Measurements from ENCODE around the gene CNTFR.

Gene CNTFR

DNA sequence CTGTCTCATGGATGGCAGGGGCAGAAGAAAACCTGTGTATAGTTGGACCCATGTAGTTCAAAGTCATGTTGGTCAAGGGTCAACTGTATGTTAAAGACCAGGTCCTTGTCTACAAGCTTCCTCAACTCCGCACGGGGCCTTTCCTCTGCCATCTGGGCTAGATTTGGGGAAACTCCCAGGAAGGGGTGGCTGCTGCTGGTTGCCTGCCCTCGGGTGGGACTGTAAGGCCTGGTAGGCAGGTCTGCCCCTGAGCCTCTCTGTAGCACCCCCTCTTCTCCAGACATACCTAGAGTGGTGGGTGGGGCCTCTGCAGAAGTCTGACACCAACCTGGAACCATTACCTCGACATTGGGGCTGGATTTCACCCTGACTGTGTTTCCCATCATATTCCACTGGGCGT lies 82.0 kb downstream of the CNTFR start:
- DNase-seq (ENCODE audit: low spot score), result no peak

DNA sequence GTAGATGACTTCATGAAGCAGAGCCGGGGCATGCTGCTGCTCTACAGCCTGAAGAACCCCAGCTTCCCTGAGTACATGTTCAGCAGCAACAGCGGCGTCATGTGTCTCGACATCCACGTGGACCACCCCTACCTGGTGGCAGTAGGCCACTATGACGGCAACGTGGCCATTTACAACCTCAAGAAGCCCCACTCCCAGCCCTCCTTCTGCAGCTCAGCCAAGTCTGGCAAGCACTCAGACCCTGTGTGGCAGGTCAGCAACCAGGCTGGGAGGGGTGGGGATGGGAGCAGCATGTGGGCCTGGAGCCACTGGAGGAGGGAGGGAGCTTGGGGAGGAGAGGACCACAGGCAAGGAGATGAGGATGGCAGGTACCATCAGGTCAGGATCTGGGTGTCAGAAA lies 82.9 kb downstream of the CNTFR start:
- DNase-seq (ENCODE audit: low spot score), result no peak

DNA sequence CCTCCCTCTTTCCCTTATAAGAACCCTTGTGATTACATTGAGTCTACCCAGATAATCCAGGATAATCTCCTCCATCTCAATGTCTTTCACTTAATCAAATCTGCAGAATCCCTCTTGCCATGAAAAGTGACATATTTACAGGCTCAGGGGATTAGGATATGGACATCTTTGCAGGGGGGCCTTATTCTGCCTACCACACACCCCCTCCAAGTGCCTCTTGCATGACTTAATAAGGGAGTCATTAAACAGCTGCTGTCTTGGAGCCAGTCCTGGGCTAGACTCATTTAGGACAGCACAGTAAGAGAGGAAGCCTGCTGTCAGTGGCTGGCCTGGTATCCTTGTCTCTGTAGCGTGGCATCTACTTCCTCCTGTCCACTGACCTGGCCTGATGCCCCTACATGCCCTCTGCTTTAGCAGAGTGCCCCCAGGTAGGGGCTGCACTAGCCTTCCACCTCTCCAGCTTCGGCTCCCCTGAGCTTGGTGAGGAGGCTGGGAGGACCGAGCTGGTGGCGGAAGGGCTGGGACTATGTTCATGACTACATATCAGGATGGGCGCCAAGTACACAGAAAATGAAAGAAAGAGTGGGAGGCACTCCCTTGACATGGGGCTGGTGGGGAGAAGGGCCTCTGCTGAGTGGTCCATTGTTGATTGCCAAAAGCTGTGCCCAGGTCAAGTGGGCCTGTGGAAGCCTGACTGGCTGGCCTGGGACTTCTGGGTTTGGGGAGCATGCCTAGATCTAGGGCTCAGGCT lies 84.0 kb downstream of the CNTFR start:
- no peak for DNase-seq (ENCODE audit: low spot score)

DNA sequence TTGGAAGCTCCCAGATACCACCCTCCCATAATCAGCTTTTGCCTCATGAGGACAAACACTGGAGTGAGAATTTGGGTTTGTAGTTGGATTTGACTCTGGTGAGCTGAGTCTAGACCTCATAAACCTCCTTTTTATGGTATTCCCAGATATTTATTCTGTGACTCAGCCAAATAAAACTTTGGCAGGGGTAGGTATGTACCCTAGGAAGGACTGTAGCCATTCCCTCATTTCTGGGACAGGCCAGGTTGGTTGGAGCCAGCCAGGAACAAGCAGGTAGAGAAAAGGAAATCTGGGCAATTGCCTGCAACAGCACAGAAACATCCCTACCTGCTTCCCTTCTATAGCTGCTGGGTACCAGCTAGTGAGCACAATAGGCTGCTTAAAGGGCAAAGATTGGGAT lies 86.1 kb downstream of the CNTFR start:
- no peak for DNase-seq (ENCODE audit: low spot score)

DNA sequence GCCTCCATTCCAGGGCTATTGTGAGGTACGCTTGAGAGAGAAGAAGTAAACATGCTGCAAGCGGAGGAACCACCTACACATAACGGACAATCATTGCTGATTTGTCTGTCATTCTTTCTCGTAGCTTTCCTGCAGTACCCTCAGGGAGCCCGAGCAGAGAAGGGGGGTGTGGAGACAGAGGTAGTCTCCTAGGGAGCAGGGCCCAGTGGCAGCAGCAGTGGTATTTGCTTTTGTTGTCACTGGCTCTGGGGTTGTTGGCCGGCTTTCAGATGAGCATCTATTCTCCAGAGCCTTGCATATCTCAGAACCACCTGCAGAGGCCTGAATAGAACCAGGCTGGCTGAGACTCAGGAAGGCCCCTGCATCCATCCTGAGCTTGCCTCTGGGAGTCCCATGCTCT lies 86.6 kb downstream of the CNTFR start:
- no peak for DNase-seq (ENCODE audit: low spot score)

DNA sequence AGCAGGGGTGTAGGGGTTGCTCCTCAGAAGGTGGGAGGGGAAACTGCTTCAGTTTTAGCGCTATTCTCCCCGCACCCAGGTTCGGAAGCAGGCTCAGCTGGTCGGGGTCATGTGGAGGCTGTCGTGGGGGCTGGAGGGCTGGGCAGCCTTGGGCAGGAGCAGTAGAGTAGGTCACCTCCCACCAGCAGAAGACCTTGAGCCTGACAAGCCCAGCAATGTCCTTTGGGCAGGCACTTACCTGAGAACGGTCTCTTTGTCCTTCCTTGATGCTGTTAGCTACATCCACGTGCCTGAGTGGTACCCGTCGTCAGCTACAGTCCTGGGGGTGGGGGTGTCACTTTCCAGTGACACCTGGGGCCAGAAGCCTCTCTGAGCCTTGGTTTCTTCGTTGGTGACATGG lies 87.1 kb downstream of the CNTFR start:
- DNase-seq (ENCODE audit: low spot score), result no peak

DNA sequence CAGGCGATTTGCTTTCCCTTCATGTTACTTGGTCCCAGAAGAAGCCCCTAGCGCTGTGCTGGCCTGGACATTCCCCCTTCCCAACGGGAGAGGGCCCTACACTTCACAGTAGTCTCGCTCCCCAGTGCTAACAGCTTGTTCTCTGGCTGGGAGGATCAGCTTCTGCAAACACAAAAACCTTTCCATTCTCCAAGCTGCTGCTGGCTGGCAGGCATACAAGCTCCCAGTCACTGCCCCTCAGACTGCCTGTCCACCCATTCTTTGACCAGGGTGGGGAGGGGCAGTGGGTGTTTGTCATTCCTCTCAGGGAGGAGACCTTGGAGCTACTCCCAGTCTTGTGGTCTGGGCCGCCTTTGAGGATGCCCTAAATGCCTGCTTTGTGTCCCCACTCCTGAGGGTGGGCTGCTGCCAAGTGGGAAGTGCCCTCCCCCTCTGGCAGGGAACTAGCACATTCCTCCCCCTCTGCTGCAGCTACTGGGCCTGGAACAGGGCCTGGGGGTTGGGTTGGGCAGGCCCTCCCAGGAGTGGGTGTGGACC lies 87.6 kb downstream of the CNTFR start:
- DNase-seq (ENCODE audit: low spot score), result no peak
